H1 (cell line): ENCODE data around the gene AADACL2. TPM values are rescaled to one million over a fixed set of nuclear protein-coding genes. Genes with fewer than 3 reads are reported as not detected.
"Not testable (repeated sequence)": the region's sequence is repeated elsewhere in the genome, so short reads cannot be mapped to it uniquely, and the experiment has no call there.

Experiments
- CTCF ChIA-PET: fragments of 300-600 bp; sonication (Branson Sonifier 250); formaldehyde crosslinking; loops from one replicate; lab custom pipeline; 2021; ENCODE audit not compliant: partially characterized antibody; lab: Charles Lee
- POLR2A ChIA-PET: fragments of 300-600 bp; sonication (Branson Sonifier 250); formaldehyde crosslinking; loops from one replicate; lab custom pipeline; 2021; ENCODE audit warnings: inconsistent platforms; ENCODE audit not compliant: partially characterized antibody; lab: Charles Lee
- DNase-seq, 2 experiments: peaks; one replicate each; pipeline versions ENCODE4 v3.0.0 to v3.0.0-alpha.2; 2010 to 2022; ENCODE audit warnings: low spot score in 2 of 2, low read depth in 1 of 2, mixed read lengths in 1 of 2
- FAIRE-seq: peaks from 2 replicates; lab custom pipeline; 2011; peaks lifted over from hg19 to GRCh38; lab: Jason Lieb, UNC
- H2AFZ ChIP-seq: 2 replicates; pipeline ENCODE4 v1.8.1; 2012; ENCODE audit warnings: low read length, inconsistent platforms
- H2AK5ac ChIP-seq: 2 replicates; pipeline ENCODE4 v1.6.1; 2013; ENCODE audit warnings: low read depth, low read length
- H2BK120ac ChIP-seq: replicated peaks from 2 replicates; pipeline ENCODE3; 2013; ENCODE audit warnings: low read depth, low read length, inconsistent platforms
- H2BK12ac ChIP-seq: 2 replicates; pipeline ENCODE4 v1.6.1; 2013; ENCODE audit warnings: low read depth, low read length
- H2BK15ac ChIP-seq: 2 replicates; pipeline ENCODE4 v1.6.1; 2013; ENCODE audit warnings: low read length
- H2BK20ac ChIP-seq: 2 replicates; pipeline ENCODE4 v1.6.1; 2013; ENCODE audit warnings: low read length
- H2BK5ac ChIP-seq: 2 replicates; pipeline ENCODE4 v1.6.1; 2013; ENCODE audit warnings: low read depth, low read length
- H3K14ac ChIP-seq: 2 replicates; pipeline ENCODE4 v1.6.1; 2013; ENCODE audit warnings: inconsistent platforms; ENCODE audit not compliant: insufficient read length
- H3K18ac ChIP-seq: 2 replicates; pipeline ENCODE4 v1.6.1; 2013; ENCODE audit warnings: low read length; ENCODE audit errors: extremely low read depth
- H3K23ac ChIP-seq: 2 replicates; pipeline ENCODE4 v1.6.1; 2013; ENCODE audit warnings: inconsistent platforms; ENCODE audit not compliant: insufficient read length
- H3K23me2 ChIP-seq: 2 replicates; pipeline ENCODE4 v1.6.1; 2013; ENCODE audit warnings: low read depth, low read length
- H3K27ac ChIP-seq: 2 replicates; pipeline ENCODE4 v1.6.1; 2011; ENCODE audit warnings: low read depth, low read length, inconsistent platforms
- H3K27me3 ChIP-seq, 4 experiments: replicated peaks in 1 of 4; 1 replicate in 1 of 4; 2 replicates in 3 of 4; pipeline versions ENCODE4 v1.6.1 to v1.8.1; 2011 to 2013; ENCODE audit warnings: low read length in 3 of 4, mild to moderate bottlenecking in 3 of 4, inconsistent platforms in 2 of 4, mixed read lengths in 2 of 4, moderate library complexity in 1 of 4; ENCODE audit not compliant: control insufficient read depth in 3 of 4, insufficient read depth in 3 of 4; ENCODE audit errors: extremely low read depth in 1 of 4
- H3K36me3 ChIP-seq, 4 experiments: 2 replicates each; pipeline versions ENCODE4 v1.6.1 to v1.8.1; 2011 to 2013; ENCODE audit warnings: mild to moderate bottlenecking in 4 of 4, low read length in 3 of 4, moderate library complexity in 2 of 4, control low read depth in 1 of 4, inconsistent platforms in 1 of 4; ENCODE audit not compliant: insufficient read depth in 4 of 4, control insufficient read depth in 2 of 4
- H3K4ac ChIP-seq: replicated peaks from 2 replicates; pipeline ENCODE3; 2013; ENCODE audit warnings: low read length, low read depth, mixed read lengths, inconsistent platforms; ENCODE audit not compliant: insufficient read length
- H3K4me1 ChIP-seq, 4 experiments: replicated peaks in 1 of 4; 1 replicate in 1 of 4; 2 replicates in 3 of 4; pipeline versions ENCODE4 v1.6.1 to v1.8.1; 2011 to 2013; ENCODE audit warnings: low read length in 3 of 4, inconsistent platforms in 2 of 4, mixed read lengths in 1 of 4; ENCODE audit not compliant: insufficient read depth in 4 of 4, control insufficient read depth in 3 of 4
- H3K4me2 ChIP-seq, 2 experiments: 2 replicates each; pipeline versions ENCODE4 v1.6.1 to v1.8.1; 2011 to 2013; ENCODE audit warnings: low read depth in 2 of 2, low read length in 2 of 2, control low read depth in 1 of 2, inconsistent platforms in 1 of 2, mild to moderate bottlenecking in 1 of 2; ENCODE audit not compliant: insufficient read depth in 1 of 2
- H3K4me3 ChIP-seq, 4 experiments: fragments of 200-600, 300-600 bp in 1 of 4; sonication (generic), shearing (Covaris generic), sonication (Bioruptor Twin) in 1 of 4; 2 replicates each; pipeline versions ENCODE4 v1.5.1 to v1.8.1; 2011 to 2016; ENCODE audit warnings: low read length in 4 of 4, low read depth in 3 of 4, control low read depth in 2 of 4, inconsistent platforms in 2 of 4, mild to moderate bottlenecking in 2 of 4, mixed read lengths in 1 of 4, moderate library complexity in 1 of 4; ENCODE audit not compliant: insufficient read depth in 2 of 4; ENCODE audit errors: extremely low read depth in 1 of 4
- H3K56ac ChIP-seq: replicated peaks from 2 replicates; pipeline ENCODE3; 2013; ENCODE audit warnings: low read depth, mild to moderate bottlenecking, mixed read lengths, low read length, inconsistent platforms; ENCODE audit not compliant: insufficient read length
- H3K79me1 ChIP-seq: 2 replicates; pipeline ENCODE4 v1.6.1; 2013; ENCODE audit warnings: low read depth, low read length, control low read depth
- H3K79me2 ChIP-seq, 2 experiments: 2 replicates each; pipeline versions ENCODE4 v1.6.1 to v1.8.1; 2012 to 2013; ENCODE audit warnings: low read length in 2 of 2, mild to moderate bottlenecking in 2 of 2, inconsistent platforms in 1 of 2; ENCODE audit not compliant: insufficient read depth in 2 of 2, control insufficient read depth in 1 of 2
- H3K9ac ChIP-seq, 4 experiments: replicated peaks in 1 of 4; 1 replicate in 1 of 4; 2 replicates in 3 of 4; pipeline versions ENCODE4 v1.6.1 to v1.8.1; 2011 to 2013; ENCODE audit warnings: low read depth in 3 of 4, low read length in 3 of 4, control low read depth in 2 of 4, mild to moderate bottlenecking in 2 of 4, moderate library complexity in 2 of 4, inconsistent platforms in 1 of 4; ENCODE audit errors: extremely low read depth in 1 of 4
- H3K9me3 ChIP-seq, 2 experiments: 2 replicates each; pipeline versions ENCODE4 v1.6.1 to v1.8.1; 2012 to 2013; ENCODE audit warnings: mild to moderate bottlenecking in 2 of 2, moderate library complexity in 2 of 2, control low read depth in 1 of 2, inconsistent platforms in 1 of 2, low read depth in 1 of 2, low read length in 1 of 2, mixed read lengths in 1 of 2; ENCODE audit not compliant: insufficient read depth in 2 of 2
- H4K20me1 ChIP-seq, 2 experiments: replicated peaks in 1 of 2; 2 replicates each; pipeline versions ENCODE3 to v1.8.1; 2011 to 2013; ENCODE audit warnings: inconsistent platforms in 2 of 2, low read length in 2 of 2, mild to moderate bottlenecking in 1 of 2; ENCODE audit not compliant: insufficient read depth in 2 of 2, control insufficient read depth in 1 of 2
- H4K5ac ChIP-seq: 2 replicates; pipeline ENCODE4 v1.6.1; 2013; ENCODE audit warnings: low read length, low read depth, mixed read lengths, inconsistent platforms; ENCODE audit not compliant: insufficient read length
- H4K8ac ChIP-seq: 2 replicates; pipeline ENCODE4 v1.8.0; 2013; ENCODE audit warnings: mild to moderate bottlenecking, moderate library complexity, low read length, inconsistent platforms; ENCODE audit not compliant: insufficient read depth; ENCODE audit errors: extremely low read depth
- H4K91ac ChIP-seq: replicated peaks from 2 replicates; pipeline ENCODE3; 2013; ENCODE audit warnings: low read length, mixed read lengths, inconsistent platforms; ENCODE audit not compliant: insufficient read length
- HDAC2 ChIP-seq, 2 experiments: fragments of 300-600 bp in 1 of 2; sonication (generic) in 1 of 2; IDR thresholded peaks; 2 replicates each; pipeline ENCODE4 v1.6.1; 2011 to 2012; ENCODE audit warnings: low read depth in 2 of 2, low read length in 2 of 2, mild to moderate bottlenecking in 2 of 2, moderate library complexity in 2 of 2, borderline replicate concordance in 1 of 2, inconsistent platforms in 1 of 2
- JUN ChIP-seq: IDR thresholded peaks from 2 replicates; pipeline ENCODE4 v1.6.1; 2011; ENCODE audit warnings: low read depth, mild to moderate bottlenecking, improper control_type of control experiment, low read length
- JUND ChIP-seq: IDR thresholded peaks from 2 replicates; pipeline ENCODE4 v1.6.1; 2011; ENCODE audit warnings: mild to moderate bottlenecking, improper control_type of control experiment, low read length
- NRF1 ChIP-seq: IDR thresholded peaks from 2 replicates; pipeline ENCODE4 v1.6.1; 2011; ENCODE audit warnings: mild to moderate bottlenecking, low read depth, low read length, improper control_type of control experiment
- POLR2A ChIP-seq, 2 experiments: IDR thresholded peaks; 1 replicate in 1 of 2; 2 replicates in 1 of 2; pipeline ENCODE4 v1.6.1; 2011; ENCODE audit warnings: low read depth in 2 of 2, low read length in 2 of 2, mild to moderate bottlenecking in 2 of 2; ENCODE audit errors: control extremely low read depth in 1 of 2
- SIX5 ChIP-seq: IDR thresholded peaks from 2 replicates; pipeline ENCODE4 v1.6.1; 2011; ENCODE audit warnings: mild to moderate bottlenecking, low read depth, low read length
- SP1 ChIP-seq: IDR thresholded peaks from 2 replicates; pipeline ENCODE4 v1.6.1; 2011; ENCODE audit warnings: low read depth, low read length
- TAF7 ChIP-seq: optimal IDR thresholded peaks from 2 replicates; pipeline ENCODE3; 2011; ENCODE audit warnings: low read depth, mild to moderate bottlenecking, inconsistent platforms, low read length, moderate library complexity, borderline replicate concordance
- YY1 ChIP-seq: IDR thresholded peaks from 2 replicates; pipeline ENCODE4 v1.6.1; 2011; ENCODE audit warnings: low read depth, mild to moderate bottlenecking, low read length
- WGBS, 2 experiments: shearing (Covaris generic) in 1 of 2; methylation state at CpG; one replicate each; pipeline versions ENCODE4 v1.1.6 to v1.1.7; 2013 to 2015; ENCODE audit warnings: low lambda C conversion rate in 2 of 2, mixed read lengths in 2 of 2, inconsistent platforms in 1 of 2, low coverage in 1 of 2, missing lambda C conversion rate in 1 of 2; ENCODE audit not compliant: insufficient replicate concordance in 2 of 2, insufficient coverage in 1 of 2, insufficient read length in 1 of 2; ENCODE audit errors: extremely low coverage in 1 of 2, missing lambda C conversion rate in 1 of 2; 5-methylcytosine and 5-hydroxymethylcytosine counted together
- polyA plus RNA-seq, 7 experiments: library from polyadenylated mRNA; depleted of rRNA in 3 of 7; stranded (reverse) in 5 of 7; unstranded in 2 of 7; fragments of >200 nt in 5 of 7; fragments of 200-250 nt in 2 of 7; gene quantifications; 1 replicate in 5 of 7; 2 replicates in 1 of 7; 4 replicates in 1 of 7; pipeline versions ENCODE4 v1.2.1 to v1.2.3, GENCODE V29; 2011 to 2013; ENCODE audit warnings: missing spikeins in 2 of 7, mixed read lengths in 2 of 7
- total RNA-seq: library from RNA; stranded (reverse); fragmentation: NEBNext Ultra II Directional; extraction: Animal tissue kit (Norgen Biotek cat#: 25700); gene quantifications from 2 replicates; pipeline ENCODE4 v1.2.1, GENCODE V29; 2021

AADACL2 gene
- total and polyA plus RNA-seq, 2 of the 8 experiments (the other 6 are each of a cell fraction or from before 2014, with no cell fraction given): not detected

GRCh38 chr3:151789853-151790463 is 56.2 kb downstream of the AADACL2 start (continued):
- TF ChIP-seq HDAC2 (IDR thresholded peaks at IDR 0.05; ENCODE audit: borderline replicate concordance in 1 of 2, low read depth in 2 of 2, low read length in 2 of 2) (no peak), SIX5 (no peak), YY1 (no peak), SP1 (no peak), JUN (no peak), NRF1 (no peak), TAF7 (no peak), JUND (no peak), POLR2A (IDR thresholded peaks at IDR 0.05; ENCODE audit: control extremely low read depth in 1 of 2, low read depth in 2 of 2, low read length in 2 of 2) (no peak)

DNA sequence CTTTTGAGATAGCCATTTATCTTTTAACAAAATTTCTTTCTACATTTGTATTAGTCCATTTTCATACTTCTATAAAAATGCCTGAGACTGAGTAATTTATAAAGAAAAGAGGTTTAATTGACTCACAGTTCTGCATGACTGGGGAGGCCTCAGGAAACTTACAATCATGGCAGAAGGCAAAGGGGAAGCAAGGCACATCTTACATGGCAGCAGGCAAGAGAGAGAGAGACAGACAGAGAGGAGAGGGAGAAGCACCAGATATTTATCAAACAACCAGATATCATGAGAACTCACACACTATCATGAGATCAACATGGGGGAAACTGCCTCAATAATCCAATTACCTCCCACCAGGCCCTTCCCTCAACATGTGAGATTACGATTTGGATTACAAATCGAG is 57.0 kb downstream of the AADACL2 start:
- H3K27me3 ChIP-seq, H3K14ac ChIP-seq, H4K8ac ChIP-seq, H3K9me3 ChIP-seq, H4K20me1 ChIP-seq, H3K4me3 ChIP-seq, H3K18ac ChIP-seq, H3K4me2 ChIP-seq, H3K23me2 ChIP-seq, FAIRE-seq, H2BK20ac ChIP-seq, H3K23ac ChIP-seq, POLR2A ChIA-PET, H4K5ac ChIP-seq, H3K27ac ChIP-seq, H3K56ac ChIP-seq, H2BK120ac ChIP-seq, H3K79me1 ChIP-seq, H3K4ac ChIP-seq, H2AK5ac ChIP-seq, H4K91ac ChIP-seq, H2BK15ac ChIP-seq, H3K36me3 ChIP-seq, H3K9ac ChIP-seq, H2BK5ac ChIP-seq, H3K79me2 ChIP-seq, H2AFZ ChIP-seq, H2BK12ac ChIP-seq, CTCF ChIA-PET, H3K4me1 ChIP-seq, DNase-seq: not testable (repeated sequence)
- 96% methylated on average over 2 of the region's 2 CpGs; no CpG with 5 or more reads in 1 of the 2 experiments for WGBS, 2 experiments
